Liver (tissue), 3 donors: ENCODE measurements around the gene ADAM19.

ENCODE experiments used
- CTCF ChIP-seq: fragments of 150-350 bp; IDR thresholded peaks from 2 replicates; pipeline ENCODE4 v1.5.1; 2017; ENCODE audit warnings: improper control_type of control experiment, low read depth, low read length; ENCODE audit not compliant: missing input control
- EGR1 ChIP-seq, 2 donors: IDR thresholded peaks; 2 replicates each; pipeline ENCODE4 v1.6.1; 2016 to 2018; ENCODE audit warnings: antibody characterized with exemption in 2 of 2, low read depth in 2 of 2
- FOXA2 ChIP-seq: IDR thresholded peaks from 2 replicates; pipeline ENCODE4 v1.6.1; 2016; ENCODE audit warnings: antibody characterized with exemption
- GABPA ChIP-seq, 2 donors: IDR thresholded peaks in 1 of 2; conservative IDR thresholded peaks in 1 of 2; 2 replicates each; pipeline ENCODE4 v1.6.1; 2016; ENCODE audit warnings: antibody characterized with exemption in 2 of 2, mild to moderate bottlenecking in 1 of 2, moderate library complexity in 1 of 2
- JUND ChIP-seq, 2 donors: IDR thresholded peaks; 2 replicates each; pipeline ENCODE4 v1.6.1; 2016; ENCODE audit warnings: antibody characterized with exemption in 2 of 2
- MAX ChIP-seq: IDR thresholded peaks from 2 replicates; pipeline ENCODE4 v1.6.1; 2016; ENCODE audit warnings: antibody characterized with exemption
- NR2F2 ChIP-seq: IDR thresholded peaks from 2 replicates; pipeline ENCODE4 v1.6.1; 2016; ENCODE audit warnings: antibody characterized with exemption
- RAD21 ChIP-seq, 2 donors: IDR thresholded peaks; 2 replicates each; pipeline ENCODE4 v1.6.1; 2016; ENCODE audit warnings: antibody characterized with exemption in 2 of 2, mild to moderate bottlenecking in 2 of 2
- SP1 ChIP-seq: IDR thresholded peaks from 2 replicates; pipeline ENCODE4 v1.6.1; 2018; ENCODE audit warnings: antibody characterized with exemption, mild to moderate bottlenecking
- TAF1 ChIP-seq: conservative IDR thresholded peaks from 2 replicates; pipeline ENCODE4 v1.6.1; 2016; ENCODE audit warnings: antibody characterized with exemption, mild to moderate bottlenecking
- TF ChIP-seq, protein P1 (sequence below): IDR thresholded peaks from 2 replicates; pipeline ENCODE4 v1.6.1; 2016; ENCODE audit warnings: antibody characterized with exemption, mild to moderate bottlenecking
- TF ChIP-seq, protein P2 (sequence below): IDR thresholded peaks from 2 replicates; pipeline ENCODE4 v1.6.1; 2016; ENCODE audit warnings: antibody characterized with exemption
- donor health status: healthy.
- donor health status: healthy.

GRCh38 chr5:157563929-157564716 lies 11.5 kb downstream of the ADAM19 start:
- TF ChIP-seq SP1 (peak; percentile 77), CTCF (peak; percentile 23), MAX (peak; percentile 91), GABPA (IDR thresholded peaks at IDR 0.05 in 1 of 2, conservative IDR thresholded peaks at IDR 0.05 in 1 of 2) (peak in 1 of 2 donors; percentile 24), TAF1 (peak; percentile 80), EGR1 (IDR thresholded peaks at IDR 0.05; ENCODE audit: low read depth in 2 of 2) (peak in 1 of 2 donors; percentile 64), RAD21 (IDR thresholded peaks at IDR 0.05) (peak; percentile 33 to 58), NR2F2 (peak; percentile 64), FOXA2 (no peak), JUND (IDR thresholded peaks at IDR 0.05) (peak; percentile 29 to 42)
- TF ChIP-seq, protein P1, sequence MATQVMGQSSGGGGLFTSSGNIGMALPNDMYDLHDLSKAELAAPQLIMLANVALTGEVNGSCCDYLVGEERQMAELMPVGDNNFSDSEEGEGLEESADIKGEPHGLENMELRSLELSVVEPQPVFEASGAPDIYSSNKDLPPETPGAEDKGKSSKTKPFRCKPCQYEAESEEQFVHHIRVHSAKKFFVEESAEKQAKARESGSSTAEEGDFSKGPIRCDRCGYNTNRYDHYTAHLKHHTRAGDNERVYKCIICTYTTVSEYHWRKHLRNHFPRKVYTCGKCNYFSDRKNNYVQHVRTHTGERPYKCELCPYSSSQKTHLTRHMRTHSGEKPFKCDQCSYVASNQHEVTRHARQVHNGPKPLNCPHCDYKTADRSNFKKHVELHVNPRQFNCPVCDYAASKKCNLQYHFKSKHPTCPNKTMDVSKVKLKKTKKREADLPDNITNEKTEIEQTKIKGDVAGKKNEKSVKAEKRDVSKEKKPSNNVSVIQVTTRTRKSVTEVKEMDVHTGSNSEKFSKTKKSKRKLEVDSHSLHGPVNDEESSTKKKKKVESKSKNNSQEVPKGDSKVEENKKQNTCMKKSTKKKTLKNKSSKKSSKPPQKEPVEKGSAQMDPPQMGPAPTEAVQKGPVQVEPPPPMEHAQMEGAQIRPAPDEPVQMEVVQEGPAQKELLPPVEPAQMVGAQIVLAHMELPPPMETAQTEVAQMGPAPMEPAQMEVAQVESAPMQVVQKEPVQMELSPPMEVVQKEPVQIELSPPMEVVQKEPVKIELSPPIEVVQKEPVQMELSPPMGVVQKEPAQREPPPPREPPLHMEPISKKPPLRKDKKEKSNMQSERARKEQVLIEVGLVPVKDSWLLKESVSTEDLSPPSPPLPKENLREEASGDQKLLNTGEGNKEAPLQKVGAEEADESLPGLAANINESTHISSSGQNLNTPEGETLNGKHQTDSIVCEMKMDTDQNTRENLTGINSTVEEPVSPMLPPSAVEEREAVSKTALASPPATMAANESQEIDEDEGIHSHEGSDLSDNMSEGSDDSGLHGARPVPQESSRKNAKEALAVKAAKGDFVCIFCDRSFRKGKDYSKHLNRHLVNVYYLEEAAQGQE = peak; percentile 24
- TF ChIP-seq, protein P2, sequence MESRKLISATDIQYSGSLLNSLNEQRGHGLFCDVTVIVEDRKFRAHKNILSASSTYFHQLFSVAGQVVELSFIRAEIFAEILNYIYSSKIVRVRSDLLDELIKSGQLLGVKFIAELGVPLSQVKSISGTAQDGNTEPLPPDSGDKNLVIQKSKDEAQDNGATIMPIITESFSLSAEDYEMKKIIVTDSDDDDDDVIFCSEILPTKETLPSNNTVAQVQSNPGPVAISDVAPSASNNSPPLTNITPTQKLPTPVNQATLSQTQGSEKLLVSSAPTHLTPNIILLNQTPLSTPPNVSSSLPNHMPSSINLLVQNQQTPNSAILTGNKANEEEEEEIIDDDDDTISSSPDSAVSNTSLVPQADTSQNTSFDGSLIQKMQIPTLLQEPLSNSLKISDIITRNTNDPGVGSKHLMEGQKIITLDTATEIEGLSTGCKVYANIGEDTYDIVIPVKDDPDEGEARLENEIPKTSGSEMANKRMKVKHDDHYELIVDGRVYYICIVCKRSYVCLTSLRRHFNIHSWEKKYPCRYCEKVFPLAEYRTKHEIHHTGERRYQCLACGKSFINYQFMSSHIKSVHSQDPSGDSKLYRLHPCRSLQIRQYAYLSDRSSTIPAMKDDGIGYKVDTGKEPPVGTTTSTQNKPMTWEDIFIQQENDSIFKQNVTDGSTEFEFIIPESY = no peak
